ENCODE results near the gene MAST4.

- no peak for TF ChIP-seq POLR2A (IDR thresholded peaks at IDR 0.05; ENCODE audit: low read depth, low read length)
- TF ChIP-seq TAF1 (IDR thresholded peaks at IDR 0.05; ENCODE audit: borderline replicate concordance, low read depth, low read length): no peak
- no peak for TF ChIP-seq POLR2AphosphoS5 (IDR thresholded peaks at IDR 0.05; ENCODE audit: low read depth, low read length)
Observed at GRCh38 chr5:67189931-67190330, 593.7 kb downstream of the MAST4 start.

Data from GM12892 (cell line).